Bronchial epithelial cell (primary cell): Measurements from ENCODE around the gene SHBG. TPM values are rescaled to one million over a fixed set of nuclear protein-coding genes. Genes with fewer than 3 reads are reported as not detected.

Experiments
- DNase-seq: peaks from one replicate; pipeline ENCODE4 v3.0.0-alpha.2; 2010; ENCODE audit warnings: low read depth
- FAIRE-seq: peaks from 2 replicates; lab custom pipeline; 2011; peaks lifted over from hg19 to GRCh38; lab: Jason Lieb, UNC
- H3K27me3 ChIP-seq: 2 replicates; pipeline ENCODE4 v1.5.1; 2011; ENCODE audit warnings: low read length; ENCODE audit not compliant: control insufficient read depth, insufficient read depth
- H3K36me3 ChIP-seq: 2 replicates; pipeline ENCODE4 v1.5.1; 2011; ENCODE audit warnings: low read length; ENCODE audit not compliant: control insufficient read depth, insufficient read depth
- H3K4me3 ChIP-seq: 2 replicates; pipeline ENCODE4 v1.5.1; 2011; ENCODE audit warnings: mild to moderate bottlenecking, low read depth, low read length, control low read depth
- CTCF ChIP-seq: IDR thresholded peaks from 2 replicates; pipeline ENCODE4 v1.5.1; 2011; ENCODE audit warnings: mild to moderate bottlenecking, moderate library complexity, low read length, control low read depth, inconsistent platforms; ENCODE audit not compliant: insufficient read depth, severe bottlenecking
- total RNA-seq: library from RNA; depleted of rRNA; stranded (reverse); fragments of >200 nt; gene quantifications from 2 replicates; pipeline ENCODE4 v1.2.1, GENCODE V29; 2014

The SHBG gene
- total RNA-seq, 1 donor from 2014 or later, result not detected

DNA sequence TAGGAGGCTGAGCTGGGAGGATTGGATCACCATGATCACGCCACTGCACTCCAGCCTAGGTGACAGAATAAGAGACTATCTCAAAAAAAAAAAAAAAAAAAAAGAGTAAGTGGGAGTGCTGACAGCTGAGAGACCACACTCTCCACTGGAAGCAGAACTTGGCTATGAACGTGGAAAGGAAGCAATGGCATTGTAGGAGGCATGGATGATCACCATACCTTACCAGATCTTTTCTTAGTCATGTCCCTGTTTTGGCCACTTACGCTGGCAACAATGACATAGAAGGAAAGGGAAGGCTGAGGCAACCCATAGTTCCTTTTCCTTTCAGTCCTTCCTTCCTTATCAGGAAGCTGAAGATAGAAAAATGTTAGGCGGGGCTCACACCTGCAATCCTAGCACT is 17.1 kb downstream of the SHBG start:
- DNase-seq (no peak), FAIRE-seq (no peak)

DNA sequence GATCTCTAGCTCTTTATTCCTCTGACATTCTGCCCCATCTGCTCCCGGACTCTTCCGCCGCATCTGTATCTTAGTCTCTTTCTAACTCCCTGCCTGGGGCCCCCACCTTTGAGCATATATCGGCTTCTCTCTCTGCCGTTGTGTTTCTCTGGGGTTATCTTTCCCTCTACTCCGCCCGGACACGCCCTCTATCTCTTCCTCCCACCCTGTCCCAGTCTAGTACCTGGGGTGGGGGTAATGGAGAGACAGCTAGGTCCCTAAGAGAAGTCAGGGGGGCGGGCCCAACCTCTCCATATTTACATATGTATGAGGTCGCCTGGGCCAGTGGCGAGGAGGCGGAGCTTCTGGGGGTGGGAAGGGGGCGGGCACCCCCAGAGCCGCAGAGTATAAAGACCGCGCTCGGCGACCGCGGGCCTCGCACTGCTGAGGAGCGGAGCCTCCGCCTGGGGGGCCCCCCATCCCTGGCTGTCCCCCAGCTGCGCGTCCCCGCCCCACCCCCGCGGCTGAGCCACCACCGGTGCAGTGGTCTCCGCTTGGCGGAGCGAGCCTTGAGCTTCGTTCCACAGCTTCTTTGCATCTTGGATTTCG is 20.7 kb downstream of the SHBG start, which contains the start of gene ATP1B2:
ATP1B2 (plus strand) TSS at position 418 of the 588 bp plus-strand sequence. CDS start 593 bp downstream, outside the sequence.
- H3K4me3 ChIP-seq, result no peak within 1 kb of the TSS
- H3K27me3 ChIP-seq, result peaks cover 30% of the 10 kb centered on the region
- FAIRE-seq, result no peak
- no peak for TF ChIP-seq CTCF
- no peaks in the 10 kb centered on the region for H3K36me3 ChIP-seq
- peak; percentile 23 for DNase-seq

More for the DNA sequence above, 17.1 kb downstream of the SHBG start:
- H3K36me3 ChIP-seq, result no peaks in the 10 kb centered on the region
- H3K27me3 ChIP-seq, result peaks cover 18% of the 10 kb centered on the region
- H3K4me3 ChIP-seq, result no peak overlapping the region
- no peak for TF ChIP-seq CTCF

DNA sequence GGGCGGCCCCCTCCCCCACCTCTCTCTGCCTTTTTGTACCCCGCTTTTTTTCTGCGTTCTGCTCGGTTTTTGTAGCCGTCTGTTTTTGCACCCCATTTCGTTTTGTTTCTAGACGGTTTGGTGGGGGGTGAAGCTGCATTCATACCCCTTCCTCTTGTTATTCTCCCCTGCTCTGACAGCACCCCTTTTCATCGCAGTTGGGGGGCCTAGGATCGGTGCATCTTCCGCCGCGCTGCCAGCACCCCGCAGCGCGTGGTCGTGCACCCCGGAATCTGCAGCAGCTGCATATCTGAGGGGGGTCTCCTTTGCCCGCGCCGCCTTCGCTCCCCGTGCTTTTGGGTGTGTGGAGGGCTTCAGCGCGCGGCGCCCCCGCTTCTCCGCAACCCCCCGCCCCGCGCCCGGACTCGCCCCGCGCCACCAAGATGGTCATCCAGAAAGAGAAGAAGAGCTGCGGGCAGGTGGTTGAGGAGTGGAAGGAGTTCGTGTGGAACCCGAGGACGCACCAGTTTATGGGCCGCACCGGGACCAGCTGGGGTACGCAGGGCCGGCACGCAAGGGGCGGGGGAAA is 21.2 kb downstream of the SHBG start:
- no peak for TF ChIP-seq CTCF
- H3K4me3 ChIP-seq, result no peak overlapping the region
- no peak for FAIRE-seq

GRCh38 chr17:7651665-7652387 is 21.9 kb downstream of the SHBG start:
- Histone ChIP-seq H3K4me3 (no peak overlapping the region), H3K27me3 (peaks cover 30% of the 10 kb centered on the region), H3K36me3 (no peaks in the 10 kb centered on the region)
- TF ChIP-seq CTCF, result no peak
- FAIRE-seq, result no peak
- no peak for DNase-seq

More for the DNA sequence above, 21.2 kb downstream of the SHBG start:
- peaks cover 30% of the 10 kb centered on the region for H3K27me3 ChIP-seq
- H3K36me3 ChIP-seq, result no peaks in the 10 kb centered on the region
- no peak for DNase-seq

DNA sequence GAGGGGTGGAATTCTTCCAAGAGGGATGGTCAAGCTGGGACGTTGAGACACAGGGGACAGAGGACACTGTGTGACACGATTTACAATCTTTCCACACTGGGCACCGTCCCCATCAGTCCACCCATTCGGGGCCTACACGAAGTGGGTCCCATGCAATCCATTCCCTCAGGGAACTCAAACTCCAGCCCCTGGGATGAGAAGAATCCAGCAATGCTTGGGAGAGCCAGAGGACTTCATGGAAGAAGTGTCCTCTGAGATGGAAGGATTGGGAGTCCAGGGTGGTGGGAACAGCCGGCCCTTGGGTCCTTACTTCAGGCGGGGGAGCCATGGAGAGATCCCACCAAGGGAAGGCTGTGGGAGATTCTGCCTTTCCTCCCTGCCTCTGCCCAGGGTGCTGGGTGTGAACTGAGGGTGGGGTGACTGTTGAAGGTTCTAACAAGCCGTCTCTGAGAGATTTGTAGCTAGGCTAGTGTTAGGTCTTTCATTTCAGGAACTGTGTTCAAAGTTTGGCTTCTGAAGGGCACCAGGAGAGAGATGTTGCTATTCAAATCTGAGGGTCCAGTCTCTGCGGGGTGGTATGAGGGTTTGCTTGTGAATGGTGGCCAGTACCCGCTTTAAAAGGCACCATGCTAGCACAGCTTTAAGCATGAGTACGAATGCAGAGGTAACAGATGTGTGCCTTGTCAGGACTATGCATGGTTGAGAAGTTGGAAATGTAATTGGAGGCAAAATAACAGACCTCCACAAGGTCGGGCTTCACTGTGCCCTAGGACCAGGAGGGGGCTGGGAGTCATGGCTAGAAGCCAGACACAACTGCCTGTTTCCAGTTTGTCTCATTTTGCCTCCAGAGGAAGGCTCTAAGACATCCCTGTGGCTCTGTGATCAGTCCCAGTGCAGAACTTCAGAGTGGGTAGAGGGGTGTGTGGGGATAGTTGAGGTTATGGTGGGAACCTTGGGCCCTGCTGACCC is 22.7 kb downstream of the SHBG start:
- DNase-seq (no peak), FAIRE-seq (peak; percentile 68)
- no peak for TF ChIP-seq CTCF
- Histone ChIP-seq H3K4me3 (no peak overlapping the region), H3K27me3 (peaks cover 30% of the 10 kb centered on the region), H3K36me3 (no peaks in the 10 kb centered on the region)
